Uterus (tissue), 2 donors: ENCODE measurements around the gene PSMD14.

Source experiments
- CTCF ChIP-seq, 4 experiments: fragments of 200-600 bp in 2 of 4; fragments of 450-650 bp in 2 of 4; sonication (generic) in 2 of 4; IDR thresholded peaks; one replicate each; pipeline ENCODE4 v1.5.1; 2016 to 2019; ENCODE audit warnings: antibody characterized with exemption in 4 of 4, mild to moderate bottlenecking in 2 of 4, moderate library complexity in 1 of 4
- POLR2A ChIP-seq, 2 donors: fragments of 450-650 bp; IDR thresholded peaks; one replicate each; pipeline ENCODE4 v1.6.1; 2016; ENCODE audit warnings: antibody characterized with exemption in 2 of 2, mild to moderate bottlenecking in 1 of 2, moderate library complexity in 1 of 2

GRCh38 chr2:161418715-161419637 lies 110.8 kb downstream of the PSMD14 start:
- TF ChIP-seq CTCF (IDR thresholded peaks at IDR 0.05) (no peak), POLR2A (IDR thresholded peaks at IDR 0.05) (no peak)
